Amygdala (tissue), 56 donors: ENCODE measurements around the gene PKDCC.

Source experiments
- DNase-seq, 56 donors: peaks; one replicate each; lab custom pipeline; 2025; lab: John Stamatoyannopoulos, UW

Gene PKDCC, protein sequence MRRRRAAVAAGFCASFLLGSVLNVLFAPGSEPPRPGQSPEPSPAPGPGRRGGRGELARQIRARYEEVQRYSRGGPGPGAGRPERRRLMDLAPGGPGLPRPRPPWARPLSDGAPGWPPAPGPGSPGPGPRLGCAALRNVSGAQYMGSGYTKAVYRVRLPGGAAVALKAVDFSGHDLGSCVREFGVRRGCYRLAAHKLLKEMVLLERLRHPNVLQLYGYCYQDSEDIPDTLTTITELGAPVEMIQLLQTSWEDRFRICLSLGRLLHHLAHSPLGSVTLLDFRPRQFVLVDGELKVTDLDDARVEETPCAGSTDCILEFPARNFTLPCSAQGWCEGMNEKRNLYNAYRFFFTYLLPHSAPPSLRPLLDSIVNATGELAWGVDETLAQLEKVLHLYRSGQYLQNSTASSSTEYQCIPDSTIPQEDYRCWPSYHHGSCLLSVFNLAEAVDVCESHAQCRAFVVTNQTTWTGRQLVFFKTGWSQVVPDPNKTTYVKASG

GRCh38 chr2:42047488-42048298 is at the start of gene PKDCC:
PKDCC (plus strand) TSS chr2:42048021; CDS start chr2:42048200, 179 bp downstream.
- DNase-seq, result peak in 50 of 56 donors; percentile 11 to 81 (median 61)

DNA sequence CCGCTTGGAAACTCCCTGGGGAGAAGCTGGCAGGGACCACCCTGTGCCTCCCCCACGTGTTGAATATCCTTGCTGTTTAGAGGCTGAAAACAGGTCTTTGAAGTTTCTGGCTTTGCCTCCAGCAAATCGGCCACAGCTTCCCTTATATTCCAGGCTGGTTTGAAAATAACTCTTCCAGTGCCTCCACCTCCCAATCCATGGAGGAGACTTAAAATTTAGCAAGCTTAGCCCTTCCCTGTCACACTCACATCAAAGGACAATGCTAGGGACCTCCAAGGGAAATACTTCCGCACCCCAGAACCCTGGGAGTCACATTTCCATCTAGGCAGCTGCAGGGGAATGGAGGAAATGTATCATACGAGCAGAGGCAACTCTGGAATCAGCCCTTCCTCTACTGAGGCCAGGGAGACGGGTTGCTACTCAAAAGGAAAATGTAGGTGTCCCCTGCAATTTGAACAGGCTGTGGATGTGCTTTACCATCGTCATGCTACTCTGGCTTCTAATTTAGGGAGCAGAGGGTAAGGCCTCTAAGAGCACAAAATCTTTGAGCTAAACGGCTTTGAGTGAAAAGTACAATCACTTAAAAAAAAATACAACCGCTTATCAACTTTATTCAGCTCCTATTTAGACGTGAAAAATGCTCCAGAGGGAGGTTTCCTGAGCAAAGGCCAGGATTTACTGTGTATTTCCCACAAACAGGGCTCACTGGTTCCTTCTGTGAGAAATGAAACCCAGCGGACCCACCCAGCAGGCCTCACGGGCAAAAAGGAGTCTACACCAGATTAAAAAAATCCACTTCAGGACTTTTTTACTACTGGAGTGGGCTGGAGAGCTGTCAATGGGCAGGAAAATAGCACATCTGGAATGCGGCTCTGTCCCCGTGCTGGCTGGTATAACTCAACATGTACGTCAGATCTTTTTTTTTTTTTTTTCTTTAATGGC is 49.4 kb upstream of the PKDCC start:
- no peak for DNase-seq

DNA sequence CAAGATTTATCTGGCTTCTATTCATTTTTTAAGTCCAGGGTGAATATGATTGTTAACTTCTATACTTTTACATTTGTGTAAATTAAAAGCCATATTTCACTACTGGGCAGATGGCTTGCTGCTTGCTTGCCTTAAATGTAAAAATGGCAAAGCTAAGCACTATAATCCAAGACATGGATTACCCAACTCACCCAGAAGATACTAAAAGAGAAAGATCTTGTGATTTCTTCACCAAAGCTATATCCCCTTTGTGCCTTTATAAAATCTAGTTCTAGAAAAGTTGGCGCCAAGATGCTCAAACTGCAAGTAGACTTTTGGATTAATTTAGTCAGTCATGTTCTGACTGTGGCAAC is 48.7 kb upstream of the PKDCC start:
- no peak for DNase-seq

GRCh38 chr2:41999592-42000281 is 48.1 kb upstream of the PKDCC start:
- no peak for DNase-seq

DNA sequence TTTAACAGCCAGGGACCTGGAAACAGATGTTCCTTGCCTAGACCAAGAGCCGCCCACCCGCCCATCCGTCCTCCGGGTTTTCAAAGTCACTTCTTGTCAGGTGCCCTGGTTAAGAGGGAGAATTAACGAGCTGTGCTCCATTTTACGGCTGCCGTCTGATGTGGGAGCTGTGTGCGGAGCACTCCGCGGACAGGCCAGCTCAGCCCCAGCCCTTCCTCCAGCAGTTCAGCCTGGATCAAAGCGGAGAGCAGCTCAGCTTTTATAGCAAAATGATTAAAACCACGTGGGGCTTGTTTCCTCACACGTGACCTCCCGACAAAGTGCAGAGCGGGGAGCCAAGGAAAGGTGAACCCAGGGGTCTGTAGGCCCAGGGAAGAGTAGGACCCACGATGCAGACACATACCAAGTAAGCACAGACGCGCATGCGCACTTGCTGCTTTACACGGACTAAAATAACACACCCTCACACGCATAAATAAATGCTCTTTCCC is 46.1 kb upstream of the PKDCC start:
- DNase-seq, result no peak

DNA sequence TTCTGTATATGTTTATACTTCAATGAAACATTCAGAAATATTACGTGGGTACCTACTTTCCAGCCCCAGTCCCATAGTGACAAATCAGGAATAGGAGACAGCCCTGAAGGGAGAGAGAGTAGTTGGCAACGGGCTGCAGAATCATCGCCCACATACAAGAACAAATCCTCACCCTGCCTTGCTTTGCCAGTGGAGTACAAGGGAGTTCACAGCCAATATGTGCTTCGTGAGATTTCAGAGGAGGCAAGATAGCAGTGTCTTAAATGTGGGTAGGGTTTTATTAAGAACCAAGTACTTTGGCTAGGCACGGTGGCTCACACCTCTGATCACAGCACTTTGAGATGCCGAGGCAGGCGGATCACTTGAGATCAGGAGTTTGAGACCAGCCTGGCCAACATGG is 40.3 kb upstream of the PKDCC start:
- DNase-seq, result peak in 3 of 56 donors; percentile 5 to 20 (median 18)

GRCh38 chr2:42008241-42008921 is 39.4 kb upstream of the PKDCC start:
- DNase-seq, result no peak

- DNase-seq, result no peak
These were observed 37.9 kb upstream of the PKDCC start for GRCh38 chr2:42009657-42010580.

GRCh38 chr2:42010743-42011298 is 37.0 kb upstream of the PKDCC start:
- DNase-seq, result no peak

- DNase-seq, result no peak
These were observed 35.7 kb upstream of the PKDCC start for GRCh38 chr2:42012137-42012536.

DNA sequence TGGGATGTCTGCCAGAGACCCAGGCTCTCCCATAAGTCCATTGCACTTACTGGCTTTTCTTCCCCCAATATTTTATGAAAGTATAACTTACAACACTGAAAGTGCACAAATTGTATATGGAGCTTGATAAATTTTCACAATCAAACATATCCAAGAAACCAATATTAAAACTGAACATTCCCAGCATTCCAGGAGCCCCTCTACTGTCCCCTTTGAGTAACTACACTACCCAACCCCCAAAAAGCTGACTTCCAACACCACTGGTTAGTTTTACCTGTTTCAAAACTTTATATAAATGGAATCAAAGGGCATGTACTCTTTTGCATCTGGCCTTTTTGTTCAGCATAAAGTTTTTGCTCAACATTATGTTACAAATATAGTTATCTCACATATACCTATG is 35.2 kb upstream of the PKDCC start:
- DNase-seq, result no peak

GRCh38 chr2:42013409-42013808 is 34.4 kb upstream of the PKDCC start:
- no peak for DNase-seq

DNA sequence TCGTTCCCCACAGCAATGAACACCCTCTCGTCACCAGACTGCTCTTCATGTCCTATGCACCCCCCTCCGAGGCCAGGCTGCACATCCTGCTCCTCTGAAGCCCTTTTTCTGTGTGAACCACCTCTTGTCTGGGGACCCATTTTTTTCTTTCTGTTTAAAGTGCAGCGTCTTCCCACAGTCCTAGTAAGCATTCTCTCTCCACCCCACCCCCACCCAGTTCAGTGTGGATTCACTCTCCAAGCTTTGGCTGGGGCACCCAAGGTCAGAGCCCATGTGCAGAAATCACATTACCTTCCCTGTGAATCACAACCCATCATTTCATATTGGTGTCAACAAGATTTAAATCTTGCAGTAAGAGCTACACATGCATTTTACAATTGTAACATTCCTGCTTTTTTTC is 26.4 kb upstream of the PKDCC start:
- DNase-seq, result no peak

GRCh38 chr2:42025151-42025582 is 22.7 kb upstream of the PKDCC start:
- no peak for DNase-seq

DNA sequence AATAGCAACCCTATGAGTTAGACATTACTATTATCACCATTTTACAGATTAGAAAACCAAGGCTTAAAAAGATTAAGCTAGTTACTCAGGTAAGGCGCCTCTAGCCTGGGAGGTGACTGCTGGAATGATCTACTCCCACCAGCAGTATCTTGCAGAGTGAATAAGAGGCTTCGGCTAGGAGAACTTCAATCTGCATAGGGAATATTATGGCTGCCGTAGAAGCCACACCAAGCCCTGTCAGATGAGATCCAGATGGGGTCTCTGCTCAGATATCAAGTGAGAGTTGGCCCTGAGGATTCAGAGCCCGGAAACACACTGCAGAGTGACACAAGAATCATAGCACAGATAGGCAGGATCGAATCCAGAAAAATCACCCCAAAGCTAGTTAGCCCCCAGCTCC is 21.5 kb upstream of the PKDCC start:
- DNase-seq, result no peak

DNA sequence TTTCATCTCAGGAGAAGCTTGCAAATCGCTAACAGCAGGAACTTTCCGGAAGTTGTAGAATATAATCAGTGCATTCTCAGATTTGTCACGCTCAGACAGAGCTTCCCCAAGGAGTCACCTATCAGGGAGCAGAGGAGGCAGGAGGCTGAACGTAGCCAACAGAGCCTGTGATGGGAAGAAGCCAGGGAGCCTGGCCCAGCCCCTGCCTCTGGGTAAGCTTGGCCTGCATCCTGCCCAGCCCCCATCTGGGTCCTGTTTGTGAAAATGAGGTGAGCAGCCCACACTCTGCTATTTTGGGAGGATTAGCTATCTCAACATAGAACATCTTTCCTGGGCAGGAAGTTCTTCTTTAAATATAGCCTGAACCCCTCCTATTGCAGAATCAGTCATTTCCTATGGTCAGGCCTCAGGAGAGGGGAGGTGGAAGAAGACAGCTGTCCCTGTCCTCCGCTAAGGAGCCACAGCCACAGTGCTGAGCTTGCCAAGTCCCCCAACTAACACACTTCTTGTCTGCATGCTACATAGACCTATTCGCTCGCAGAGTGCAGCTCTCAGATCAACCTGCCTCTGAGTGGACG is 19.2 kb upstream of the PKDCC start:
- DNase-seq, result peak in 6 of 56 donors; percentile 16 to 39 (median 24)

DNA sequence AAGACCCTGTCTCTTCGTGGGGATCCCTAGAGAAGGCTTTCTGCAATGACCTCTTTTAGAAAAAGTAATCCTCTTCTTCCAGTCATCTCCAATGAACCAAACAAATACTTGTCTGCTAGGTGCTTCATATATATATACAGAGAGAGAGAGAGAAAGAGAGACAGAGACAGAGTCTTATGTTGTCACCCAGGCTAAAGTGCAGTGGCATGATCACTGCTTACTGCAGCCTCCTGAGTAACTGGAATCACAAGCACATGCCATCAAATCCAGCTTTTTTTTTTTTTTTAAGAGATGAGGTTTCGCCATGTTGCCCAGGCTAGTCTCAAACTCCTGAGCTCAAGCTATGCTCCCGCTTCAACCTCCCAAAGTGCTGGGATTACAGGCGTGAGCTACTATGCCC is 18.6 kb upstream of the PKDCC start:
- no peak for DNase-seq
